Stimulated activated naive CD4-positive, alpha-beta T cell (primary cell): Measurements from ENCODE around the gene LEKR1.
"Not testable (repeated sequence)": the region's sequence is repeated elsewhere in the genome, so short reads cannot be mapped to it uniquely, and the experiment has no call there.

ENCODE experiments used
- DNase-seq, 6 experiments: peaks; one replicate each; lab custom pipeline; 2025; lab: John Stamatoyannopoulos, UW

The LEKR1 gene

GRCh38 chr3:156902916-156903315, 76.8 kb downstream of the LEKR1 start:
- DNase-seq, result no peak

GRCh38 chr3:156906275-156906674, 80.1 kb downstream of the LEKR1 start:
- DNase-seq, result no peak

- no peak for DNase-seq
Observed at GRCh38 chr3:156908398-156908797, 82.2 kb downstream of the LEKR1 start.

- DNase-seq, result no peak
Observed at GRCh38 chr3:156910022-156910421, 83.9 kb downstream of the LEKR1 start.

- not testable (repeated sequence) for DNase-seq
Observed at GRCh38 chr3:156910831-156911230, 84.7 kb downstream of the LEKR1 start.

- not testable (repeated sequence) for DNase-seq
Observed at GRCh38 chr3:156914300-156914699, 88.1 kb downstream of the LEKR1 start.

- DNase-seq, result no peak
Observed at GRCh38 chr3:156915372-156915771, 89.2 kb downstream of the LEKR1 start.

- DNase-seq, result no peak
Observed at GRCh38 chr3:156918746-156919145, 92.6 kb downstream of the LEKR1 start.

- DNase-seq, result no peak
Observed at GRCh38 chr3:156919818-156920217, 93.7 kb downstream of the LEKR1 start.

GRCh38 chr3:156920399-156920798, 94.2 kb downstream of the LEKR1 start:
- no peak for DNase-seq

- DNase-seq, result no peak
Observed at GRCh38 chr3:156923349-156923748, 97.2 kb downstream of the LEKR1 start.

GRCh38 chr3:156938724-156939123, 112.6 kb downstream of the LEKR1 start:
- no peak for DNase-seq

- DNase-seq, result no peak
Observed at GRCh38 chr3:156939315-156939714, 113.2 kb downstream of the LEKR1 start.

GRCh38 chr3:156941311-156941710, 115.2 kb downstream of the LEKR1 start:
- no peak for DNase-seq

- DNase-seq, result no peak
Observed at GRCh38 chr3:156948402-156949210, 122.5 kb downstream of the LEKR1 start.

GRCh38 chr3:156952011-156952410, 125.9 kb downstream of the LEKR1 start:
- DNase-seq, result no peak

- no peak for DNase-seq
Observed at GRCh38 chr3:156957715-156958114, 131.6 kb downstream of the LEKR1 start.

- no peak for DNase-seq
Observed at GRCh38 chr3:156963096-156963495, 136.9 kb downstream of the LEKR1 start.

GRCh38 chr3:156964577-156964976, 138.4 kb downstream of the LEKR1 start:
- no peak for DNase-seq

GRCh38 chr3:156966349-156966748, 140.2 kb downstream of the LEKR1 start:
- DNase-seq, result not testable (repeated sequence)

GRCh38 chr3:156973954-156974353, 147.8 kb downstream of the LEKR1 start:
- DNase-seq, result no peak

- DNase-seq, result no peak
Observed at GRCh38 chr3:156974931-156975330, 148.8 kb downstream of the LEKR1 start.

- no peak for DNase-seq
Observed at GRCh38 chr3:156975721-156976120, 149.6 kb downstream of the LEKR1 start.

GRCh38 chr3:156976933-156977332, 150.8 kb downstream of the LEKR1 start:
- DNase-seq, result no peak
